Body of pancreas (tissue), 4 donors: ENCODE measurements around the gene PNMA6E.

Source experiments
- CTCF ChIP-seq, 7 experiments: fragments of 450-650 bp in 4 of 7; fragments of 200-600 bp in 3 of 7; sonication (generic) in 3 of 7; IDR thresholded peaks; one replicate each; pipeline ENCODE4 v1.5.1; 2016 to 2019; ENCODE audit warnings: antibody characterized with exemption in 7 of 7
- POLR2A ChIP-seq, 3 donors: fragments of 450-650 bp; IDR thresholded peaks; one replicate each; pipeline ENCODE4 v1.6.1; 2016; ENCODE audit warnings: antibody characterized with exemption in 3 of 3, mild to moderate bottlenecking in 2 of 3

- no peak for TF ChIP-seq CTCF (IDR thresholded peaks at IDR 0.05)
- no peak for TF ChIP-seq POLR2A (IDR thresholded peaks at IDR 0.05)
These were observed 7.1 kb upstream of the PNMA6E start for GRCh38 chrX:153408221-153408721.
